HEK293 (cell line): ENCODE measurements around the gene POFUT2.

Source experiments
- GLI2 ChIP-seq: fragments of 450-650 bp; formaldehyde crosslinking; IDR thresholded peaks from 2 replicates; pipeline ENCODE4; 2017; ENCODE audit warnings: missing biosample characterization, missing genetic modification characterization, low read depth, borderline replicate concordance
- KLF9 ChIP-seq: fragments of 450-650 bp; formaldehyde crosslinking; IDR thresholded peaks from 2 replicates; pipeline ENCODE4 v1.5.1; 2016; ENCODE audit warnings: missing biosample characterization, missing genetic modification characterization, low read depth
- SALL2 ChIP-seq: fragments of 450-650 bp; formaldehyde crosslinking; IDR thresholded peaks from 2 replicates; pipeline ENCODE4 v1.5.0; 2017; ENCODE audit warnings: missing biosample characterization, mild to moderate bottlenecking, missing genetic modification characterization, borderline replicate concordance
- SP2 ChIP-seq: fragments of 450-650 bp; formaldehyde crosslinking; IDR thresholded peaks from 2 replicates; pipeline ENCODE4 v1.5.1; 2016; ENCODE audit warnings: missing biosample characterization, missing genetic modification characterization
- TRIM28 ChIP-seq: IDR thresholded peaks from 2 replicates; pipeline ENCODE4 v1.6.1; 2011; ENCODE audit warnings: low read length, control low read depth, borderline replicate concordance
- ZBTB20 ChIP-seq: fragments of 450-650 bp; formaldehyde crosslinking; IDR thresholded peaks from 2 replicates; pipeline ENCODE4 v1.5.1; 2016; ENCODE audit warnings: missing biosample characterization, missing genetic modification characterization
- ZFP37 ChIP-seq: fragments of 450-650 bp; formaldehyde crosslinking; IDR thresholded peaks from 2 replicates; pipeline ENCODE4 v1.5.1; 2016; ENCODE audit warnings: missing biosample characterization, missing genetic modification characterization
- ZNF121 ChIP-seq: fragments of 450-650 bp; formaldehyde crosslinking; IDR thresholded peaks from 2 replicates; pipeline ENCODE4 v1.5.1; 2016; ENCODE audit warnings: missing biosample characterization, missing genetic modification characterization
- ZNF202 ChIP-seq: fragments of 450-650 bp; formaldehyde crosslinking; IDR thresholded peaks from 2 replicates; pipeline ENCODE4 v1.5.1; 2016; ENCODE audit warnings: missing biosample characterization, missing genetic modification characterization, borderline replicate concordance
- ZNF248 ChIP-seq: fragments of 450-650 bp; formaldehyde crosslinking; IDR thresholded peaks from 2 replicates; pipeline ENCODE4 v1.5.1; 2017; ENCODE audit warnings: missing biosample characterization, missing genetic modification characterization
- ZNF274 ChIP-seq, 2 experiments: fragments of 200-500 bp in 1 of 2; fragments of 450-650 bp in 1 of 2; sonication (Bioruptor generic) in 1 of 2; formaldehyde crosslinking in 1 of 2; IDR thresholded peaks; 2 replicates each; pipeline versions ENCODE4 v1.5.1 to v1.6.1; 2014 to 2016; ENCODE audit warnings: borderline replicate concordance in 1 of 2, inconsistent platforms in 1 of 2, low read length in 1 of 2, missing biosample characterization in 1 of 2, missing genetic modification characterization in 1 of 2
- ZNF335 ChIP-seq: fragments of 450-650 bp; formaldehyde crosslinking; conservative IDR thresholded peaks from 2 replicates; pipeline ENCODE4 v1.5.1; 2016; ENCODE audit warnings: missing biosample characterization, missing genetic modification characterization
- ZNF354C ChIP-seq: fragments of 450-650 bp; formaldehyde crosslinking; IDR thresholded peaks from 2 replicates; pipeline ENCODE4 v1.5.1; 2016; ENCODE audit warnings: missing biosample characterization, missing genetic modification characterization, low read depth, borderline replicate concordance
- ZNF514 ChIP-seq: fragments of 450-650 bp; formaldehyde crosslinking; IDR thresholded peaks from 2 replicates; pipeline ENCODE4 v1.5.1; 2016; ENCODE audit warnings: missing biosample characterization, missing genetic modification characterization
- ZNF521 ChIP-seq: fragments of 450-650 bp; formaldehyde crosslinking; IDR thresholded peaks from 2 replicates; pipeline ENCODE4 v1.5.1; 2017; ENCODE audit warnings: missing biosample characterization, mild to moderate bottlenecking, missing genetic modification characterization
- ZNF555 ChIP-seq: fragments of 450-650 bp; formaldehyde crosslinking; conservative IDR thresholded peaks from 2 replicates; pipeline ENCODE4 v1.5.1; 2017; ENCODE audit warnings: missing biosample characterization, mild to moderate bottlenecking, missing genetic modification characterization, inconsistent platforms
- ZNF558 ChIP-seq: fragments of 450-650 bp; formaldehyde crosslinking; IDR thresholded peaks from 2 replicates; pipeline ENCODE4 v1.5.1; 2016; ENCODE audit warnings: missing biosample characterization, missing genetic modification characterization
- ZNF645 ChIP-seq: fragments of 450-650 bp; formaldehyde crosslinking; IDR thresholded peaks from 2 replicates; pipeline ENCODE4; 2016; ENCODE audit warnings: missing biosample characterization, missing genetic modification characterization
- ZNF701 ChIP-seq: fragments of 450-650 bp; formaldehyde crosslinking; IDR thresholded peaks from 2 replicates; pipeline ENCODE4 v1.5.1; 2016; ENCODE audit warnings: missing biosample characterization, missing genetic modification characterization
- ZNF776 ChIP-seq: fragments of 450-650 bp; formaldehyde crosslinking; IDR thresholded peaks from 2 replicates; pipeline ENCODE4 v1.5.0; 2017; ENCODE audit warnings: missing biosample characterization, missing genetic modification characterization, borderline replicate concordance
- ZNF785 ChIP-seq: fragments of 450-650 bp; formaldehyde crosslinking; IDR thresholded peaks from 2 replicates; pipeline ENCODE4 v1.5.1; 2016; ENCODE audit warnings: missing biosample characterization, missing genetic modification characterization
- ZNF837 ChIP-seq: fragments of 450-650 bp; formaldehyde crosslinking; IDR thresholded peaks from 2 replicates; pipeline ENCODE4 v1.5.1; 2016; ENCODE audit warnings: missing biosample characterization, missing genetic modification characterization
- ZNF843 ChIP-seq: fragments of 450-650 bp; formaldehyde crosslinking; IDR thresholded peaks from 2 replicates; pipeline ENCODE4 v1.5.1; 2016; ENCODE audit warnings: missing biosample characterization, missing genetic modification characterization
- ZSCAN4 ChIP-seq: fragments of 450-650 bp; formaldehyde crosslinking; IDR thresholded peaks from 2 replicates; pipeline ENCODE4 v1.5.1; 2017; ENCODE audit warnings: missing biosample characterization, missing genetic modification characterization
- ZXDB ChIP-seq: fragments of 450-650 bp; formaldehyde crosslinking; IDR thresholded peaks from 2 replicates; pipeline ENCODE4 v1.5.1; 2016; ENCODE audit warnings: missing biosample characterization, missing genetic modification characterization
- TF ChIP-seq, protein P1 (sequence below): fragments of 450-650 bp; formaldehyde crosslinking; IDR thresholded peaks from 2 replicates; pipeline ENCODE4 v1.5.1; 2016; ENCODE audit warnings: missing biosample characterization, missing genetic modification characterization, low read depth
- TF ChIP-seq, protein P2 (sequence below): fragments of 450-650 bp; IDR thresholded peaks from 2 replicates; pipeline ENCODE4 v1.5.1; 2018; ENCODE audit warnings: missing biosample characterization, mild to moderate bottlenecking, missing genetic modification characterization
- TF ChIP-seq, protein P3 (sequence below): fragments of 450-650 bp; formaldehyde crosslinking; IDR thresholded peaks from 2 replicates; pipeline ENCODE4 v1.5.1; 2016; ENCODE audit warnings: missing biosample characterization, missing genetic modification characterization
- TF ChIP-seq, protein P4 (sequence below): fragments of 450-650 bp; formaldehyde crosslinking; IDR thresholded peaks from 2 replicates; pipeline ENCODE4 v1.5.1; 2016; ENCODE audit warnings: missing biosample characterization, missing genetic modification characterization

POFUT2 gene

GRCh38 chr21:45292399-45293219 lies 4.9 kb upstream of the POFUT2 start (continued):
- TF ChIP-seq, protein P1, sequence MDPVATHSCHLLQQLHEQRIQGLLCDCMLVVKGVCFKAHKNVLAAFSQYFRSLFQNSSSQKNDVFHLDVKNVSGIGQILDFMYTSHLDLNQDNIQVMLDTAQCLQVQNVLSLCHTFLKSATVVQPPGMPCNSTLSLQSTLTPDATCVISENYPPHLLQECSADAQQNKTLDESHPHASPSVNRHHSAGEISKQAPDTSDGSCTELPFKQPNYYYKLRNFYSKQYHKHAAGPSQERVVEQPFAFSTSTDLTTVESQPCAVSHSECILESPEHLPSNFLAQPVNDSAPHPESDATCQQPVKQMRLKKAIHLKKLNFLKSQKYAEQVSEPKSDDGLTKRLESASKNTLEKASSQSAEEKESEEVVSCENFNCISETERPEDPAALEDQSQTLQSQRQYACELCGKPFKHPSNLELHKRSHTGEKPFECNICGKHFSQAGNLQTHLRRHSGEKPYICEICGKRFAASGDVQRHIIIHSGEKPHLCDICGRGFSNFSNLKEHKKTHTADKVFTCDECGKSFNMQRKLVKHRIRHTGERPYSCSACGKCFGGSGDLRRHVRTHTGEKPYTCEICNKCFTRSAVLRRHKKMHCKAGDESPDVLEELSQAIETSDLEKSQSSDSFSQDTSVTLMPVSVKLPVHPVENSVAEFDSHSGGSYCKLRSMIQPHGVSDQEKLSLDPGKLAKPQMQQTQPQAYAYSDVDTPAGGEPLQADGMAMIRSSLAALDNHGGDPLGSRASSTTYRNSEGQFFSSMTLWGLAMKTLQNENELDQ (tag by site-specific recombination): no peak
- TF ChIP-seq ZNF335 (tag by site-specific recombination) (no peak), SP2 (tag by site-specific recombination) (no peak), ZNF274 (IDR thresholded peaks at IDR 0.05; ENCODE audit: low read length) (no peak), ZNF274 (tag by site-specific recombination; IDR thresholded peaks at IDR 0.05; ENCODE audit: borderline replicate concordance) (no peak), ZXDB (0 out of 2 replicates have a peak, but pooled peaks have one; percentile 32), ZNF645 (no peak), ZNF354C (no peak), ZNF121 (tag by site-specific recombination) (no peak), ZNF837 (tag by site-specific recombination) (no peak), KLF9 (tag by site-specific recombination) (peak; percentile 25; the same call in 1 of the 2 replicates), ZSCAN4 (tag by site-specific recombination) (no peak), ZNF521 (tag by site-specific recombination) (no peak), TRIM28 (no peak), ZNF202 (tag by site-specific recombination) (no peak), ZNF776 (tag by site-specific recombination) (no peak), ZNF555 (no peak), ZNF248 (no peak), ZNF558 (tag by site-specific recombination) (no peak), ZNF701 (no peak), ZBTB20 (tag by site-specific recombination) (no peak), ZNF843 (tag by site-specific recombination) (no peak), GLI2 (tag by site-specific recombination) (no peak), ZFP37 (tag by site-specific recombination) (no peak), SALL2 (tag by site-specific recombination) (no peak), ZNF785 (tag by site-specific recombination) (no peak), ZNF514 (tag by site-specific recombination) (no peak)
- TF ChIP-seq, protein P2, sequence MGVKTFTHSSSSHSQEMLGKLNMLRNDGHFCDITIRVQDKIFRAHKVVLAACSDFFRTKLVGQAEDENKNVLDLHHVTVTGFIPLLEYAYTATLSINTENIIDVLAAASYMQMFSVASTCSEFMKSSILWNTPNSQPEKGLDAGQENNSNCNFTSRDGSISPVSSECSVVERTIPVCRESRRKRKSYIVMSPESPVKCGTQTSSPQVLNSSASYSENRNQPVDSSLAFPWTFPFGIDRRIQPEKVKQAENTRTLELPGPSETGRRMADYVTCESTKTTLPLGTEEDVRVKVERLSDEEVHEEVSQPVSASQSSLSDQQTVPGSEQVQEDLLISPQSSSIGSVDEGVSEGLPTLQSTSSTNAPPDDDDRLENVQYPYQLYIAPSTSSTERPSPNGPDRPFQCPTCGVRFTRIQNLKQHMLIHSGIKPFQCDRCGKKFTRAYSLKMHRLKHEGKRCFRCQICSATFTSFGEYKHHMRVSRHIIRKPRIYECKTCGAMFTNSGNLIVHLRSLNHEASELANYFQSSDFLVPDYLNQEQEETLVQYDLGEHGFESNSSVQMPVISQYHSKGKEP (tag by site-specific recombination): 0 out of 2 replicates have a peak, but pooled peaks have one; percentile 5
- TF ChIP-seq, protein P3, sequence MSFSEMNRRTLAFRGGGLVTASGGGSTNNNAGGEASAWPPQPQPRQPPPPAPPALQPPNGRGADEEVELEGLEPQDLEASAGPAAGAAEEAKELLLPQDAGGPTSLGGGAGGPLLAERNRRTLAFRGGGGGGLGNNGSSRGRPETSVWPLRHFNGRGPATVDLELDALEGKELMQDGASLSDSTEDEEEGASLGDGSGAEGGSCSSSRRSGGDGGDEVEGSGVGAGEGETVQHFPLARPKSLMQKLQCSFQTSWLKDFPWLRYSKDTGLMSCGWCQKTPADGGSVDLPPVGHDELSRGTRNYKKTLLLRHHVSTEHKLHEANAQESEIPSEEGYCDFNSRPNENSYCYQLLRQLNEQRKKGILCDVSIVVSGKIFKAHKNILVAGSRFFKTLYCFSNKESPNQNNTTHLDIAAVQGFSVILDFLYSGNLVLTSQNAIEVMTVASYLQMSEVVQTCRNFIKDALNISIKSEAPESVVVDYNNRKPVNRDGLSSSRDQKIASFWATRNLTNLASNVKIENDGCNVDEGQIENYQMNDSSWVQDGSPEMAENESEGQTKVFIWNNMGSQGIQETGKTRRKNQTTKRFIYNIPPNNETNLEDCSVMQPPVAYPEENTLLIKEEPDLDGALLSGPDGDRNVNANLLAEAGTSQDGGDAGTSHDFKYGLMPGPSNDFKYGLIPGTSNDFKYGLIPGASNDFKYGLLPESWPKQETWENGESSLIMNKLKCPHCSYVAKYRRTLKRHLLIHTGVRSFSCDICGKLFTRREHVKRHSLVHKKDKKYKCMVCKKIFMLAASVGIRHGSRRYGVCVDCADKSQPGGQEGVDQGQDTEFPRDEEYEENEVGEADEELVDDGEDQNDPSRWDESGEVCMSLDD (tag by site-specific recombination): no peak
- TF ChIP-seq, protein P4, sequence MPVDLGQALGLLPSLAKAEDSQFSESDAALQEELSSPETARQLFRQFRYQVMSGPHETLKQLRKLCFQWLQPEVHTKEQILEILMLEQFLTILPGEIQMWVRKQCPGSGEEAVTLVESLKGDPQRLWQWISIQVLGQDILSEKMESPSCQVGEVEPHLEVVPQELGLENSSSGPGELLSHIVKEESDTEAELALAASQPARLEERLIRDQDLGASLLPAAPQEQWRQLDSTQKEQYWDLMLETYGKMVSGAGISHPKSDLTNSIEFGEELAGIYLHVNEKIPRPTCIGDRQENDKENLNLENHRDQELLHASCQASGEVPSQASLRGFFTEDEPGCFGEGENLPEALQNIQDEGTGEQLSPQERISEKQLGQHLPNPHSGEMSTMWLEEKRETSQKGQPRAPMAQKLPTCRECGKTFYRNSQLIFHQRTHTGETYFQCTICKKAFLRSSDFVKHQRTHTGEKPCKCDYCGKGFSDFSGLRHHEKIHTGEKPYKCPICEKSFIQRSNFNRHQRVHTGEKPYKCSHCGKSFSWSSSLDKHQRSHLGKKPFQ: no peak
